ENCODE measurements around the gene UBXN10.

DNA sequence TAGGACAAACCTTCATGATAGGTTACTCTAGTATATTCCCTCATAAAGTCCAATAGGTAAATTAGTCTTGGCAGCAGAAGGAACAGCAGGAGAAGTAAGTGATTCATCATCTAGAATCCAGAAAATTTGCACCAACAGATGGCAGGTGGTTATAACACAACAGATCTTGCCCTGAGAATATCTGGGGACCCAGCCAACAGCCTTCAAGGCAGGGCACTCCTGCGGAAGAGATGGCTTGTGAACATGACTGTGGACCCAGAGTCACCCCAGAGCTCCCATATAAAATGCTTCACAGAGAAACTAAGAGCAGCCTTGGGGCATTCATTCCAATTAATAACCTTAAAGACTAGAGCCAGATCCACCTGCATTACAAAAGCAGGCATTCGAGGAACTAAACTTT, 8.3 kb downstream of the UBXN10 start:
- TF ChIP-seq, protein P1, sequence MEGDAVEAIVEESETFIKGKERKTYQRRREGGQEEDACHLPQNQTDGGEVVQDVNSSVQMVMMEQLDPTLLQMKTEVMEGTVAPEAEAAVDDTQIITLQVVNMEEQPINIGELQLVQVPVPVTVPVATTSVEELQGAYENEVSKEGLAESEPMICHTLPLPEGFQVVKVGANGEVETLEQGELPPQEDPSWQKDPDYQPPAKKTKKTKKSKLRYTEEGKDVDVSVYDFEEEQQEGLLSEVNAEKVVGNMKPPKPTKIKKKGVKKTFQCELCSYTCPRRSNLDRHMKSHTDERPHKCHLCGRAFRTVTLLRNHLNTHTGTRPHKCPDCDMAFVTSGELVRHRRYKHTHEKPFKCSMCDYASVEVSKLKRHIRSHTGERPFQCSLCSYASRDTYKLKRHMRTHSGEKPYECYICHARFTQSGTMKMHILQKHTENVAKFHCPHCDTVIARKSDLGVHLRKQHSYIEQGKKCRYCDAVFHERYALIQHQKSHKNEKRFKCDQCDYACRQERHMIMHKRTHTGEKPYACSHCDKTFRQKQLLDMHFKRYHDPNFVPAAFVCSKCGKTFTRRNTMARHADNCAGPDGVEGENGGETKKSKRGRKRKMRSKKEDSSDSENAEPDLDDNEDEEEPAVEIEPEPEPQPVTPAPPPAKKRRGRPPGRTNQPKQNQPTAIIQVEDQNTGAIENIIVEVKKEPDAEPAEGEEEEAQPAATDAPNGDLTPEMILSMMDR (conservative IDR thresholded peaks at IDR 0.05; ENCODE audit: low read depth, low read length): no peak
- TF ChIP-seq RAD21 (IDR thresholded peaks at IDR 0.05; ENCODE audit: low read length): no peak

Data from IMR-90 (cell line).